Kidney epithelial cell (primary cell): ENCODE results near the gene PHF23. TPM values are rescaled to one million over a fixed set of nuclear protein-coding genes. Genes with fewer than 3 reads are reported as not detected.

Experiments
- DNase-seq: peaks from one replicate; pipeline ENCODE4 v3.0.0-alpha.2; 2010; ENCODE audit warnings: low read depth
- H3K27me3 ChIP-seq: 2 replicates; pipeline ENCODE4 v1.6.0; 2011; ENCODE audit warnings: low read length; ENCODE audit not compliant: control insufficient read depth, insufficient read depth
- H3K36me3 ChIP-seq: 2 replicates; pipeline ENCODE4 v1.5.1; 2011; ENCODE audit warnings: low read length; ENCODE audit not compliant: control insufficient read depth, insufficient read depth
- H3K4me3 ChIP-seq: 2 replicates; pipeline ENCODE4 v1.5.1; 2011; ENCODE audit warnings: low read depth, mild to moderate bottlenecking, control low read depth, low read length
- total RNA-seq: library from RNA; depleted of rRNA; stranded (reverse); fragments of >200 nt; gene quantifications from 2 replicates; pipeline ENCODE4 v1.2.3, GENCODE V29; 2015
- TF ChIP-seq, protein P1 (sequence below): IDR thresholded peaks from 2 replicates; pipeline ENCODE4 v1.5.1; 2011; ENCODE audit warnings: mild to moderate bottlenecking, moderate library complexity, low read length, control low read depth, inconsistent platforms; ENCODE audit not compliant: insufficient read depth, poor library complexity, severe bottlenecking

Gene PHF23
- total RNA-seq, 1 donor from 2014 or later: 53.3 TPM

DNA sequence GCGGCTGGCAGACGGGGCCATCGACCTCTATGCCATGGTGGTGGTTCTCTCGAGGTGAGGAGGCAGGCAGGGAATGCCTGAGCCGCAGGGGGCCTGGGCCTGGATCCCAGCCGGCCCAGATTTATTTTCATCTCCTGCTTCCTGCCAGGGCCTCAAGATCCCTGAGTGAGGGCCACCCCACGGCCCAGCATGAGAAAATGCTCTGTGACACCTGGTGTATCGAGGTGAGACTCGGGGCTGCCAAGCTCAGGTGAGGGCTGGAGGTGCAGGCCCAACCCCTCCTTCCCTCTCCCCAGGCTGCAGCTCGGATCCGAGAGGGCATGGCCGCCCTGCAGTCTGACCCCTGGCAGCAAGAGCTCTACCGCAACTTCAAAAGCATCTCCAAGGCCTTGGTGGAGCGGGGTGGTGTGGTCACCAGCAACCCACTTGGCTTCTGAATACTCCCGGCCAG, 14.6 kb downstream of the PHF23 start:
- TF ChIP-seq, protein P1, sequence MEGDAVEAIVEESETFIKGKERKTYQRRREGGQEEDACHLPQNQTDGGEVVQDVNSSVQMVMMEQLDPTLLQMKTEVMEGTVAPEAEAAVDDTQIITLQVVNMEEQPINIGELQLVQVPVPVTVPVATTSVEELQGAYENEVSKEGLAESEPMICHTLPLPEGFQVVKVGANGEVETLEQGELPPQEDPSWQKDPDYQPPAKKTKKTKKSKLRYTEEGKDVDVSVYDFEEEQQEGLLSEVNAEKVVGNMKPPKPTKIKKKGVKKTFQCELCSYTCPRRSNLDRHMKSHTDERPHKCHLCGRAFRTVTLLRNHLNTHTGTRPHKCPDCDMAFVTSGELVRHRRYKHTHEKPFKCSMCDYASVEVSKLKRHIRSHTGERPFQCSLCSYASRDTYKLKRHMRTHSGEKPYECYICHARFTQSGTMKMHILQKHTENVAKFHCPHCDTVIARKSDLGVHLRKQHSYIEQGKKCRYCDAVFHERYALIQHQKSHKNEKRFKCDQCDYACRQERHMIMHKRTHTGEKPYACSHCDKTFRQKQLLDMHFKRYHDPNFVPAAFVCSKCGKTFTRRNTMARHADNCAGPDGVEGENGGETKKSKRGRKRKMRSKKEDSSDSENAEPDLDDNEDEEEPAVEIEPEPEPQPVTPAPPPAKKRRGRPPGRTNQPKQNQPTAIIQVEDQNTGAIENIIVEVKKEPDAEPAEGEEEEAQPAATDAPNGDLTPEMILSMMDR: no peak
- Histone ChIP-seq H3K36me3 (peaks cover 7% of the 10 kb centered on the region), H3K27me3 (no peaks in the 10 kb centered on the region), H3K4me3 (no peak overlapping the region)
- no peak for DNase-seq

- Histone ChIP-seq H3K4me3 (no peak overlapping the region), H3K27me3 (no peaks in the 10 kb centered on the region), H3K36me3 (peaks cover 5% of the 10 kb centered on the region)
- DNase-seq: no peak
- TF ChIP-seq, protein P1: no peak
Observed at GRCh38 chr17:7224110-7224509, 15.1 kb downstream of the PHF23 start.

DNA sequence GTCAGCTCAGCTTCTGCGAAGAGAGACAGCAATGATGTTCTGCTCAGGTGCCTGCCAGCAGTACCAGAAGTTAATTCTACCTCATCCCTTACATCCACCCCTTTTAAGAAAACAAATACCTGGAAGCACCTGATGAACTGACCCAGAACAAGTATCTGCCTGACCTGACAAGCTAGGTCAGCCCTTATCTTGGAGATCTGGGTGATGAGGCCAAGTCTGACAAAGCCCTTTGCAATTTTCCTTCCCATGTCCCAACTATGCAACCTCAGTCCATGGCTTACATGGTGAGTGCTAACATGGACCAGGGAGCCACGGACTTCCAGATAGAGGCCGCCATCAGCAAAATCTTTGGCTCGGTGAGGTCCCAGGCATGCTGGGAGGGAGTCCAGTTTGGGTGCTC, 15.9 kb downstream of the PHF23 start:
- H3K36me3 ChIP-seq: peaks cover 5% of the 10 kb centered on the region
- TF ChIP-seq, protein P1: no peak
- DNase-seq: no peak
- no peaks in the 10 kb centered on the region for H3K27me3 ChIP-seq
- H3K4me3 ChIP-seq: no peak overlapping the region

- Histone ChIP-seq H3K27me3 (no peaks in the 10 kb centered on the region), H3K36me3 (peaks cover 5% of the 10 kb centered on the region), H3K4me3 (no peak overlapping the region)
- TF ChIP-seq, protein P1: no peak
- no peak for DNase-seq
Observed at GRCh38 chr17:7222972-7223292, 16.3 kb downstream of the PHF23 start.

- Histone ChIP-seq H3K27me3 (no peaks in the 10 kb centered on the region), H3K4me3 (no peak overlapping the region), H3K36me3 (peaks cover 5% of the 10 kb centered on the region)
- TF ChIP-seq, protein P1: no peak
- DNase-seq: no peak
Observed at GRCh38 chr17:7222093-7222971, 16.9 kb downstream of the PHF23 start.
